GM12878 (cell line): ENCODE data around the gene FTO.

Experiments used
- CBFB ChIP-seq: IDR thresholded peaks from 2 replicates; pipeline ENCODE4 v1.6.1; 2016; ENCODE audit warnings: antibody characterized with exemption, low read depth
- CHD2 ChIP-seq: IDR thresholded peaks from 2 replicates; pipeline ENCODE4 v1.6.1; 2011; ENCODE audit warnings: low read depth, low read length, improper control_type of control experiment, borderline replicate concordance
- EP300 ChIP-seq, 2 experiments: fragments of 150-350 bp in 1 of 2; IDR thresholded peaks; 2 replicates each; pipeline ENCODE4 v1.6.1; 2011 to 2012; ENCODE audit warnings: low read depth in 2 of 2, low read length in 2 of 2, borderline replicate concordance in 1 of 2, improper control_type of control experiment in 1 of 2, inconsistent platforms in 1 of 2; ENCODE audit not compliant: control insufficient read depth in 1 of 2
- IKZF1 ChIP-seq: fragments of 450-650 bp; conservative IDR thresholded peaks from 2 replicates; pipeline ENCODE4 v1.6.1; 2017; ENCODE audit warnings: antibody characterized with exemption, mild to moderate bottlenecking
- JUNB ChIP-seq: IDR thresholded peaks from 2 replicates; pipeline ENCODE4 v1.6.1; 2016; ENCODE audit warnings: antibody characterized with exemption, mild to moderate bottlenecking
- POLR2A ChIP-seq: IDR thresholded peaks from 2 replicates; pipeline ENCODE4 v1.6.1; 2011; ENCODE audit warnings: low read depth, mild to moderate bottlenecking, low read length
- SP1 ChIP-seq: IDR thresholded peaks from one replicate; pipeline ENCODE4 v1.6.1; 2011; ENCODE audit warnings: low read depth, low read length
- YY1 ChIP-seq: IDR thresholded peaks from 2 replicates; pipeline ENCODE4 v1.6.1; 2011; ENCODE audit warnings: low read depth, mild to moderate bottlenecking, low read length
- TF ChIP-seq, protein P1 (sequence below): IDR thresholded peaks from 2 replicates; pipeline ENCODE4 v1.6.1; 2011; ENCODE audit warnings: borderline replicate concordance, low read depth, mild to moderate bottlenecking, moderate library complexity, mixed read lengths, low read length; ENCODE audit not compliant: insufficient read depth; ENCODE audit errors: extremely low read length
- TF ChIP-seq, protein P2 (sequence below): fragments of 450-650 bp; IDR thresholded peaks from 2 replicates; pipeline ENCODE4 v1.6.1; 2016; ENCODE audit warnings: mild to moderate bottlenecking

DNA sequence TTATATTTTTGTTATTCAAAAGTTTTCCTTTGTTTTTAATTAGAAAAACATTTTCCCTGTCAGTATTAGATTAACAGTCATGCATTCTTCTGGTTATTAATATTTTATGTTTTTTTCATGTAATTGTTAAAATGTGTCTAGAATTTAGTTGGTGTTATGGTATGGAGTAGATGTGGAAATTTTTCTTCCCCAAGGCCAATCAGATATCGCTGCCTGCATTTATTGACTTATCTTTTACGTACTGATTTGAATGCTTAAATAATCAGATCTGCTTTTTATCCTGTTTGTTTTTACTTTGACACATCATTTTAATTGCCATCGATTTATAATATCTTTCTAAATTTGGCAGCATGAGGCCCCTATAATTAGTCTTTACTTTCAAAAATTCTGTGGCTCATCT is 13.6 kb downstream of the FTO start:
- TF ChIP-seq CBFB: no peak
- TF ChIP-seq POLR2A: no peak
- no peak for TF ChIP-seq JUNB
- TF ChIP-seq IKZF1: no peak
- TF ChIP-seq, protein P1, sequence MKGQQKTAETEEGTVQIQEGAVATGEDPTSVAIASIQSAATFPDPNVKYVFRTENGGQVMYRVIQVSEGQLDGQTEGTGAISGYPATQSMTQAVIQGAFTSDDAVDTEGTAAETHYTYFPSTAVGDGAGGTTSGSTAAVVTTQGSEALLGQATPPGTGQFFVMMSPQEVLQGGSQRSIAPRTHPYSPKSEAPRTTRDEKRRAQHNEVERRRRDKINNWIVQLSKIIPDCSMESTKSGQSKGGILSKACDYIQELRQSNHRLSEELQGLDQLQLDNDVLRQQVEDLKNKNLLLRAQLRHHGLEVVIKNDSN: no peak
- TF ChIP-seq YY1: no peak
- no peak for TF ChIP-seq SP1
- TF ChIP-seq, protein P2, sequence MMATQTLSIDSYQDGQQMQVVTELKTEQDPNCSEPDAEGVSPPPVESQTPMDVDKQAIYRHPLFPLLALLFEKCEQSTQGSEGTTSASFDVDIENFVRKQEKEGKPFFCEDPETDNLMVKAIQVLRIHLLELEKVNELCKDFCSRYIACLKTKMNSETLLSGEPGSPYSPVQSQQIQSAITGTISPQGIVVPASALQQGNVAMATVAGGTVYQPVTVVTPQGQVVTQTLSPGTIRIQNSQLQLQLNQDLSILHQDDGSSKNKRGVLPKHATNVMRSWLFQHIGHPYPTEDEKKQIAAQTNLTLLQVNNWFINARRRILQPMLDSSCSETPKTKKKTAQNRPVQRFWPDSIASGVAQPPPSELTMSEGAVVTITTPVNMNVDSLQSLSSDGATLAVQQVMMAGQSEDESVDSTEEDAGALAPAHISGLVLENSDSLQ: no peak
- TF ChIP-seq CHD2: no peak
- TF ChIP-seq EP300 (IDR thresholded peaks at IDR 0.05; ENCODE audit: borderline replicate concordance in 1 of 2, control insufficient read depth in 1 of 2, low read depth in 2 of 2, low read length in 2 of 2): no peak
